ENCODE measurements around the gene CSTPP1. TPM values are rescaled to one million over a fixed set of nuclear protein-coding genes. Genes with fewer than 3 reads are reported as not detected.
"Not testable (repeated sequence)": the region's sequence is repeated elsewhere in the genome, so short reads cannot be mapped to it uniquely, and the experiment has no call there.

Gene CSTPP1
- total RNA-seq, 2 experiments from 2014 or later = 12.8 to 14.4 TPM

DNA sequence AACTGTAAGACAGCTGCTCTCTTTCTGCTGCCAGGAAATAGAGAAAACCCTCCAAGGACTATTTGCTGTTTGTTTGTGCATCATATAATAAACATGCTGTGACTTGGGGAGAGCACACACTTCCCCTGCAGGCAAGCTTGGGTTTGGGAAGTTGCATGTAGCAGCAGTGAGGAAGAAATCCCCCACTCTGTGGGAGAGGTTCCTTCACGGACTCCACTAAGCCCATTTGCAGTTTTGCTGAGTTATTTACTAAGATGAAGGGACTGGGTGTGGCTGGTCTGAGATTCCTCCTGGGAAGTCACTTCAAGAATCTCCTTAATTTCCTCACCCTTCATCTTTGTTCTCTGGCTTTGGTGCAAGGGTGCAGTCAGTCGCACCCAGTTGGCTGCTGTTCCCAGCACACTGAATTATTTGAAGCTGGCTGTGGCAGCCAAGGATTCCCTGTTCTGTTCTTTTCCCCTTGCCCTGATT, 135.3 kb downstream of the CSTPP1 start:
- DNase-seq (no peak), ATAC-seq (no peak)
- Mint-ChIP-seq H3K9me3 (no peaks in the 10 kb centered on the region), H3K27me3 (no peaks in the 10 kb centered on the region), H3K27ac (no peak overlapping the region), H3K4me3 (no peak overlapping the region), H3K4me1 (ENCODE audit: low read depth) (no peaks in the 10 kb centered on the region), H3K36me3 (ENCODE audit: low read depth) (no peaks in the 10 kb centered on the region)
- TF ChIP-seq CTCF (IDR thresholded peaks at IDR 0.05) = no peak
- intact Hi-C loops (cut with micrococcal nuclease) = no loop called here
- POLR2A ChIA-PET = no interaction called here
- CTCF ChIA-PET = interaction anchor here (1.0 to 2.1 kb wide), 3 partner anchors 14 to 82 kb away, joined by 3 to 12 read pairs (median 3); no protein-coding TSS in a partner anchor

GRCh38 chr11:47078751-47079521, 142.4 kb downstream of the CSTPP1 start:
- ATAC-seq = no peak
- no peak for DNase-seq
- no peaks in the 10 kb centered on the region for H3K36me3 Mint-ChIP-seq (ENCODE audit: low read depth)
- CTCF ChIA-PET = no interaction called here
- no peaks in the 10 kb centered on the region for H3K9me3 Mint-ChIP-seq
- intact Hi-C loops (cut with micrococcal nuclease) = no loop called here
- no peak overlapping the region for H3K4me3 Mint-ChIP-seq
- POLR2A ChIA-PET = no interaction called here
- peaks cover 6% of the 10 kb centered on the region for H3K4me1 Mint-ChIP-seq (ENCODE audit: low read depth)
- no peaks in the 10 kb centered on the region for H3K27me3 Mint-ChIP-seq
- no peak overlapping the region for H3K27ac Mint-ChIP-seq
- no peak for TF ChIP-seq CTCF (IDR thresholded peaks at IDR 0.05)

- H3K4me3 Mint-ChIP-seq; ATAC-seq; H3K4me1 Mint-ChIP-seq (ENCODE audit: low read depth); H3K27ac Mint-ChIP-seq; H3K36me3 Mint-ChIP-seq (ENCODE audit: low read depth); intact Hi-C loops (cut with micrococcal nuclease); H3K9me3 Mint-ChIP-seq; POLR2A ChIA-PET; H3K27me3 Mint-ChIP-seq; DNase-seq: not testable (repeated sequence)
- CTCF ChIA-PET = interaction anchor here (1.2 kb wide), 1 partner anchor 72 kb away, joined by 5 read pairs; no protein-coding TSS in a partner anchor
Measured at GRCh38 chr11:47080775-47081174, 144.2 kb downstream of the CSTPP1 start.

- Mint-ChIP-seq H3K4me1 (ENCODE audit: low read depth) (peaks cover 10% of the 10 kb centered on the region), H3K4me3 (no peak overlapping the region), H3K9me3 (no peaks in the 10 kb centered on the region), H3K27ac (no peak overlapping the region), H3K36me3 (ENCODE audit: low read depth) (no peaks in the 10 kb centered on the region), H3K27me3 (no peaks in the 10 kb centered on the region)
- ChIA-PET CTCF (no interaction called here), POLR2A (no interaction called here)
- DNase-seq (no peak), ATAC-seq (no peak)
- intact Hi-C loops (cut with micrococcal nuclease) = no loop called here
- TF ChIP-seq CTCF (IDR thresholded peaks at IDR 0.05) = no peak
Measured at GRCh38 chr11:47083913-47084312, 147.4 kb downstream of the CSTPP1 start.

DNA sequence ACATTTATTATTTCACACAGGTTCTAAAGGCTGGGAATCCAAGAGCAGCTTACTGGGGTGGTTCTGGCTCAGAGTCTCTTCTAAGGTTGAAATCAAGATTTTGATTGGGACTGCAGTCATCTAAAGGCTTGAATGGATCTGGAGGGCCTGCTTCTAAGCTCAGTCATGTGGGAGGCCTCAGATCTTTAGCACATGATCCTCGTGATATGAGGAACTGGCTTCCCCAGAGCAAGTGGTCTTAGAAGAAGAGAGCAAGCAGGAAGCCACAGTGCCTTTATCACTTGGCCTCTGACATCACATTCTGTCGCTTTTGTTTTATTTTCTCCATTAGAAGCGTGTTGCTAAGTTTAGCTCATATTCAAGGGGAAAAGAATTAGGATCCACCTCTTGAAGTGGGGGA, 151.2 kb downstream of the CSTPP1 start:
- intact Hi-C loops (cut with micrococcal nuclease) = no loop called here
- H3K27ac Mint-ChIP-seq = no peak overlapping the region
- H3K9me3 Mint-ChIP-seq = no peaks in the 10 kb centered on the region
- H3K4me3 Mint-ChIP-seq = no peak overlapping the region
- H3K36me3 Mint-ChIP-seq (ENCODE audit: low read depth) = no peaks in the 10 kb centered on the region
- ChIA-PET POLR2A (no interaction called here), CTCF (interaction anchor here (1.0 to 1.9 kb wide), 4 partner anchors 8 to 104 kb away, joined by 3 to 7 read pairs (median 4); no protein-coding TSS in a partner anchor)
- ATAC-seq (no peak), DNase-seq (no peak)
- no peaks in the 10 kb centered on the region for H3K27me3 Mint-ChIP-seq
- no peak for TF ChIP-seq CTCF (IDR thresholded peaks at IDR 0.05)
- peaks cover 10% of the 10 kb centered on the region for H3K4me1 Mint-ChIP-seq (ENCODE audit: low read depth)
